HG03175 (cell line): ENCODE results near the gene A1CF.
"Not testable (repeated sequence)": the region's sequence is repeated elsewhere in the genome, so short reads cannot be mapped to it uniquely, and the experiment has no call there.

ENCODE experiments used
- ATAC-seq: cut with Tn5 transposase; IDR thresholded peaks from one replicate; pipeline ENCODE4 v1.9.1; 2021; ENCODE audit warnings: mild to moderate bottlenecking, moderate library complexity; ENCODE audit not compliant: unreplicated experiment

Gene A1CF

DNA sequence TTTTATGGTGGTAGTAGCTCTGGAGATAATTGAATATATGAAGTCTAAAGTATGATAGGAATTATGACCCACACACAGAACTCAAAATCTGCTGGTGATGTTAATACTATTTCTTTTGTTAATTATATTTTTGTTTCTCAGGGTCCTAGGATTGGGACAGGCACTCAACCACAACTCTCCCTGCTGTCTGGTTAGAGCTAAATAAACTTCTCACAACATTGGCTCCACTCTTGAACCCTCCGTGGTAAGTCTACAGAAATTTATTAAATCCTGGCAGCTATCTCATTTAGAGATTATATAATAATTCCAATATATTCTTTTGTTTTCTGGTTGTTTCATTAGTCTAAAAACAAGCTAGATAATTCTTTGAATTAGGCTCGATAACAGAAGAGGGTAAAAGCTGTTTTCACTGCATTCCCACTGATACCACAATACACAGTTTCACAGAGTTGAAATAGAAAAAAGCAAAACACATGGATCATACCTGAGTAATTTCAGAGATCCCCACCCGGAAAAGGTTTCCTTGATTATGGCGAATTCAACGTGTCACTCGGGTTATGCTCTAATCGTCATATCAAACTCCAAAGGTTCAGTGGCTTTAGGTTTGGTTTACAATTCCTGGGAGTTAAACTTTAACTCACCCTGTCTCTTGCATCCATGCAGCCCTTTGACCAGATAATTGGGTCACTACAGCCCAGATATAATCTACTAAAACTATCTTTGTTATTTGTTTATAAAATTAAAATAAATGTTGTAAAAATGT, at the start of gene A1CF:
TSS of gene A1CF (minus strand) at position 531 of the 763 bp plus-strand sequence. CDS start 25,687 bp downstream, outside the sequence.
- ATAC-seq, result no peak

DNA sequence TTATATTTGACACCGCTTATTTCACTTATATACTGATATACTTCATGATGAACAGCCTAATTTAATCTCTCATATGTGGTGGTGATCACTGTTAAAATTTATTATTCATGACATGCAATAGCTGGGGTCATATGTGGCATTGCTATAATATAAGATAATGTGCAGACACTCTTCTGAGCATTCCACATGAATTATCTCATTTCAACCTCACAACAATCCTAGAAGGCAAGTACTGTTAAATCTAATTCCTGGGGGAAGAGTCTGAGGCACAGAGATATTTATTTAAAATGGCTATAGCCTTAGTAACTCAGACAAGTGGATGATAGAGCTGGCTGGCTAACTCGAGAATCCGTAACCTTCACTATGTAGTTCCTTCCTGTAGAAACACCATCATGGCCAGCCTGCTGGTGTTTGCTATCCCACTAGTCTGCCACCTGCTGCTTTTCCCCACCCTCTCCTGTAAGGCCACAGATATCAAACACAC, 46.6 kb upstream of the A1CF start:
- ATAC-seq, result no peak

DNA sequence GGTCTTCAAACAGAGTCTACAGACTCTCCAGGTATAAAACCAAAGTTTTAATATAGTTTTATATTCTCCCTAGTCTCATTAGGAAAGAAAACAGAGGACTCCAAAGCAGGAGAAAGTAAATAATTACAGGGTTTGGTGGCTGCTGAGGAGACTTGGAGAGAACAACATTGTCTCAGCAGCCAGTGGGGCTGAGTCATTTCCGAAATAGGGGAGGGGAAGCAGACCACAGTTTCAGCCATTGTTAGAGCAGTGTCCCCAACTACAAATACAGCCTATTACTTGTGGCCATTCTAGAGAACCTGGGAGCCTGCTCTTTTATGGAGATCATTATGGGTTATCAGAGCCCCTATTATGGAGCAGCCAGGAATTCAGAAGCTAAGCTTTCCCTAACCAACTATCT, 44.2 kb upstream of the A1CF start:
- no peak for ATAC-seq

GRCh38 chr10:50928190-50928552, 42.7 kb upstream of the A1CF start:
- ATAC-seq, result no peak

GRCh38 chr10:50927522-50928189, 42.2 kb upstream of the A1CF start:
- ATAC-seq, result no peak

GRCh38 chr10:50923471-50923870, 38.0 kb upstream of the A1CF start:
- ATAC-seq, result not testable (repeated sequence)

DNA sequence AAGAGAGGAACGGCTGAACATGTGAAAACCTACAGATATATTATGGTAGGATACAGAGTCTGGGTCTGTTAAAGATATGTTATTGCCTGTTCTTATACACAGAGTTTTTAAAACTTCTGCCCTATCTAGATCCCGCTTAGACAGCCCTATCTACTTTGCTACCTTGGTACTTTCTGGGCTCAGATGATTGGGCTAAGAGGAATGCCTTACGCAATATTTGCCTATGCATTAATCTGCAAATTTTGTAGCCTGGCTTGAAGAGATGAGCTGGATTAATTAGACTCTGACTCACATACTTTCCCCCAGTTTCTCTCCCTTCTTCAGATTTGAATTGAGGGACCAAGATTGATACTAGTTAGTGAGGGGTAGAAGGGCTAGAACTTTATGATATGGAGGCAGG, 33.6 kb upstream of the A1CF start:
- ATAC-seq, result no peak

DNA sequence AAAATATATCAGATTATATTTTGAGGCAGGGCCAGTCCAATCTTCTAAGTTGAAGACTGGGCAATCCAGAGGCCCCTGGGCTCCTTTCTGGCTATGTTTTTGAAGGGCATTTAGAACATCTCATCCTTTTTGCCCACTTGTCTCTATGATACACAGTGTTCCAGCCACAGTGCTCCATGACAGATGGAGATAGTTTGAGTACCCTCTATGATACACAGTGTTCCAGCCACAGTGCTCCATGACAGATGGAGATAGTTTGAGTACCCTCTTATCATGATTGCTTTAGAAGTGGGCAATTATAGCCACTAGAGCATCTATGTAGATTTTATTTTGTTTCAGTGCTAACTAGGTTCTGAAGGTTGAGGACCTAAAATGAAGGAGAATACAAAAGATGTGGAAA, 33.1 kb upstream of the A1CF start:
- no peak for ATAC-seq

GRCh38 chr10:50917486-50917885, 32.1 kb upstream of the A1CF start:
- no peak for ATAC-seq

- no peak for ATAC-seq
These were observed 24.0 kb upstream of the A1CF start for GRCh38 chr10:50909334-50910014.

DNA sequence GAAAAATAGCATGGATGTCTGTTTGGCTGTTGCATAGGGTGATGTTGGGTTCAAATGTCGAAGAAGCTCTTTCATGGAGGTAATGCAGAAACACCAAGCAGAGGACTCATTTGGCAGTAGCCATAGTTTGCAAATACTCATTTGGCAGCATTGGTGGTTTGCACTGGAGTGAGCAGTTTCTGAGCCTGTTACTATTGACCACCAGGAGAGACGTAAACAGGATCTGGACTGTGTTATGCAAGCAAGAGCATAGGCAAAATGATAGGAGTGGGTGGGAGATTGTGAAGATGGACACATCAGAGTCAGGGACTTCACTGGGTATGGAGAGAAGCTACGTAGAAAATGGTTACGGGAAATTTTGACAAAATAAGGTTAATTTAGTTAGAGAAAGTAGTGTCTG, 22.9 kb upstream of the A1CF start:
- ATAC-seq, result no peak

DNA sequence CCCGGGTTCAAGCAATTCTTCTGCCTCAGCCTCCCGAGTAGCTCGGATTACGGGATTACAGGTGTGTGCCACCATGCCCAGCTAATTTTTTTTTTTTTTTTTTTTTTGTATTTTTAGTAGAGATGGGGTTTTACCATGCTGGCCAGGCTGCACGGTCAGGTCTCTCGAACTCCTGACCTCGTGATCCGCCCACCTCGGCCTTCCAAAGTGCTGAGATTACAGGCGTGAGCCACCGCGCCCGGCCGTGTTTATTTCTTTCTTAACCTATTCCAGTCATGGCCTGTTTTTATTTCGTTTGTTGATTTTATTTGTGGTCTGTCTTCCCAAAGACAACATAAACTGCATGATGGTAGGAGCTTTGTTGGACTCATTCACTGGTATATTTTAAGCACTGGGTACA, 20.4 kb upstream of the A1CF start:
- not testable (repeated sequence) for ATAC-seq

GRCh38 chr10:50896721-50897120, 11.3 kb upstream of the A1CF start:
- no peak for ATAC-seq

DNA sequence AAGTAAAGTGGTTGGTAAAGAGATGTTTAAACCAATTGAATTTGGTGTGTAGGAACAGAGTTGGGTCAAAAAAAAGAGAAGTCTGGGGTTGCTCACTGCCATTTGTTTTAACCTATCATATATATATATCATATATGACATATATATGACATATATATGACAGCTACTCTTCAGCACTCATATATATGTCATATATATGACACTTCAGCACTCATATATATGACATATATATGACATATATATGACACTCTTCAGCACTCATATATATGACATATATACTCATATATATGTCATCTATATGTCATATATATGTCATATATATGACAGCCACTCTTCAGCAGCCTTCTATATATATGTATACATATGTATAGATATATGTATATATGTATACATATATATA, 8.9 kb upstream of the A1CF start:
- ATAC-seq, result no peak

DNA sequence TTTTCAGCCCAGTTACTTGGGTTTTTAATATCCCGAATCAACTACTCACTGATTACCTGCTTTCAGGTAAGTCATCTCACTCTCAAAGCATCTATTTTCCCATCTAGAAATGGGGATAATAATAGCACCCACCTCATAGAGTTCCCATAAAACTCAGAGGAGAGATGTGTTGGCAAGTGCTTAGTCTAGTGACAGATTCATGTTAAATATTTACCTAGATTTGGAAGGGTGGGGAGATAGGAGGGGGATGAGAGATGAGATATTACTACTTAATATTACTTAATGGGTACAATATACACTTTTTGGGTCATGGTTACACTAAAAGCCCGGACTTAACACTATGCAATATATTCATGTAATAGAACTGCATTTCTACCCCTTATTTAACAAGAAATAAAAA, 7.0 kb upstream of the A1CF start:
- ATAC-seq, result no peak

DNA sequence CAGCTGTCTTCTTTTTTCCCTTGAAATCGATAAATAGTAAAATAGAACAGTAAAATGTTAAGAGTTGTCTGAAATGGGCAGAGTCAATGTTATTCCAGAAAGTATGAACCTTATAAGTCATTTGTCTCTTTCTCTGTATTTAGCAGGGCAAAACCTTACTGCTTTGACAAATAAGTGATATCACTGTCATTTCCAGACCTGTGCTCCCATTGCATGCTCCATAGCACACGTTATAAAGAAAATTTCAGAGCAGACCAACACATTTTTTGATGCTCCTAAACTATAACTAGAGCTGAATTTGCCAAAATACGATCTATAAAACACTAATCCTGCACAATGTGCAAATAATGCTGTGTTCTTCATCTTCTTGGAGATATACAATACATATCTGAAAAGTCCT, 1.1 kb downstream of the A1CF start:
- no peak for ATAC-seq

DNA sequence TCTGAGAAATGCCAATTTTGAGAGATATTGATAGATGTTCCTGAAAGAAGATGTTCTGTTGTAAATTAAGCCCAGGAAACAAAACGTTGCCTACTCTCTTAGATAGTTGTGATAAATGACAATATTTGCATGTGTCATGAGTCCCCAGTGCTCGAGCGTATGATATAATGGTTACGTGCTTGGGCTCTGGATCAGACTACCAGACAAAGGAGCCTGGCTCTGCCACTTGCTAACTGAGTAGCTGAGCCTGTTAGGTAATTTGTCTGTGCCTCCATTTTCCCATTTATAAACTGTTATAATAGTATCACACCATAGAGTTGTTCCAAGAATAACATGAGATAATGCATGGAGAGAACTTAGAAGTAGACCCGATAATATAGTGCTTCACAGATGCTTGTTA, 1.8 kb downstream of the A1CF start:
- ATAC-seq, result no peak

DNA sequence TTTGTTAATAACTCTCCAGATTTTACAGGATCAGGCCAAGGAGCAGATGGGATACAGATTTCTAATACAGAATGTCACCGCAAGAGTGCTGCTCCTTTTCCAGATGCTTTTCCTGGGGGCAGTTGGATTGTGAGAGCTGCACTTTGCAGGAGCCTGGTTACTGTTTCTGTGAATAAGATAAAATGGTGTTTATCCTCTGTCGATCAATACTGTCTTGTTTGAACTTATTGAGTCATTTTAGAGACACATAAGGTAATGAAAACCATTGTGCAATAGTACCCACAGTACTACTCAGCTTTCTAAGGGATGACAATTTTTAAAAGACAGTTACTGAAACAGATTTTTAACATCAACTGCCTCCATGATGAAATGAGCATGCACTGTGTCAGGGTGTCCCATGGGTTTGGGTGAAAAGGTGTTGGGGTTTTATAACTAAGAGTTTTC, 2.9 kb downstream of the A1CF start:
- no peak for ATAC-seq

DNA sequence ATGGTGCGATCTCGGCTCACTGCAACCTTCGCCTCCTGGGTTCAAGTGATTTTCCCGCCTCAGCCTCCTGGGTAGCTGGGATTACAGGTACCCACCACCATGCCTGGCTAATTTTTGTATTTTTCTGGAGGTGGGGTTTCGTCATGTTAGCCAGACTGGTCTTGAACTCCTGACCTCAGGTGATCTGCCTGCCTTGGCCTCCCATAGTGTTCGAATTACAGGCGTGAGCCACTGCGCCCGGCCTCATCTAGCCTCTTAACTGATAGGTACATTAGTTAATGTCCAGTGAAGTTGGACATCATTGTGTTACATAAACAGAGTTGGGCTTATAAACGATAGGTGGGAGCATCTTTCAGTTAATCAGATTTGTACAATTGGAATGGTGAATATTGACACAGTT, 4.4 kb downstream of the A1CF start:
- ATAC-seq, result not testable (repeated sequence)

GRCh38 chr10:50876429-50876828, 9.0 kb downstream of the A1CF start:
- no peak for ATAC-seq

DNA sequence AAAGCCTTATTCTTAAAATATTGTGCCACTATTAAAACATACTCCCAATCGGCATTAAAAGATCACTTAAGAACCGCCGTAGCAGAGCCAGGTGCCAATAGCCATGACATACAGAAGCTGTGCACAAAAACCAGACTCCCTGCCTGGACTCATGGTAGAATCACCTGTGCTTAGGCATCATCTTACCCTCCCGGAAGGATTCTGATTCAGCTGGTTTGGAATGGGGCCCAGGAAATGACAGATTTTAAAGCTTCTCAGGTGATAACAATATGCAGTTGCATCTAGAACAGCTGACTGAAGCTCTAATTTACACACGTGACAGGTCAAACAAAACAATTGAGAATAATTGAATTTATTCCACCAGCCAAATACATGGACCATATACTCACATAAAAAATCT, 10.7 kb downstream of the A1CF start:
- ATAC-seq, result no peak

DNA sequence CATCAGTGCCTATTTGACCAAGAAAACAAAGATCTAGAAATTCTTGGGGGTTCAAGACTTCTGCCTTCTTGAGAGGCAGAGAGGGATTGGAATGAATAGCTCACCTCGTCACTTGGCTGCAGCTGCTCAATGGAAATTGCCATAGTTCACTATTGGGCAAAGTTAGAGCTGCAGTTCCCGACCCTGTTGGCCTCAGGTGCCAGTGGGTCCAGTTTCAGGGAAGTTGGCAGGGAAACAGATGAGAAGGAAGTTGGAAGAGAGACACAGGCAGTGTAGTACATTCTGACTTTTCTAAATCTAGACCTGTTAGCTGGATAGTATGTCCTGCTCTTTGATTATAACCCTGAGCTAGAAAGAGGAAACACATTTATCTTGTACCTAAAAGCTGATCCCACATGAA, 19.1 kb downstream of the A1CF start:
- ATAC-seq, result no peak
